Stimulated activated CD4-positive, alpha-beta T cell treated with anti-CD3 and anti-CD28 coated beads, Interleukin-1b, Interleukin-23, amount 100 ng/mL, for 4 hours (primary cell): ENCODE data around the gene TMEM145.

Experiments used
- DNase-seq, 2 donors: peaks; one replicate each; pipeline ENCODE4 v3.0.0-alpha.2; 2020; ENCODE audit warnings: low read depth in 2 of 2

The TMEM145 gene

DNA sequence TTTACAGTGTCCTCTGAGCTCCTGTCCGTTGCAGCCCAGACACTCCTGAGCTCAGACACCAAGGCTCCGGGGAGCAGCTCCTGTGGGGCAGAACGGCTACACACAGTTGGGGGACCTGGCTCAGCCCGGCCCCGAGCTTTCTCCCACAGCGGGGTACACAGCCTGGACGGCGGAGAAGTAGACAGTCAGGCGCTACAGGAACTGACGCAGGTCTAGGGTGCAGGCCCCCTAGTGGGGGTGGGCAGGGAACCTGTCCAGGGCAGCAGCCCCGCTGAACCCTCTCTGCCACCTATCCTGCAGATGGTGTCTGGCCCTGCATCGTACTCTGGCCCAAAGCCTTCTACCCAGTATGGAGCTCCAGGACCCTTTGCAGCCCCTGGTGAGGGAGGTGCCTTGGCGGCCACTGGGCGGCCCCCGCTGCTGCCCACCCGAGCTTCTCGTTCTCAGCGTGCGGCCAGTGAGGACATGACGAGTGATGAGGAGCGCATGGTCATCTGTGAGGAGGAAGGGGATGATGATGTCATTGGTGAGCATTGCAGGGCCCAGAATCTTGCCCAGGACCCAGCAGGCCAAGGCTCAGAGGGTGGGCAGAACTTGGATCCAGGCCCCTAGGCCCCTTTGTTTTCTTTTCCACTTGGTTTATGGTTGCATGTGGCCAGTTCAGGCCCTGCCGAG, 24.1 kb upstream of the TMEM145 start:
- no peak for DNase-seq

DNA sequence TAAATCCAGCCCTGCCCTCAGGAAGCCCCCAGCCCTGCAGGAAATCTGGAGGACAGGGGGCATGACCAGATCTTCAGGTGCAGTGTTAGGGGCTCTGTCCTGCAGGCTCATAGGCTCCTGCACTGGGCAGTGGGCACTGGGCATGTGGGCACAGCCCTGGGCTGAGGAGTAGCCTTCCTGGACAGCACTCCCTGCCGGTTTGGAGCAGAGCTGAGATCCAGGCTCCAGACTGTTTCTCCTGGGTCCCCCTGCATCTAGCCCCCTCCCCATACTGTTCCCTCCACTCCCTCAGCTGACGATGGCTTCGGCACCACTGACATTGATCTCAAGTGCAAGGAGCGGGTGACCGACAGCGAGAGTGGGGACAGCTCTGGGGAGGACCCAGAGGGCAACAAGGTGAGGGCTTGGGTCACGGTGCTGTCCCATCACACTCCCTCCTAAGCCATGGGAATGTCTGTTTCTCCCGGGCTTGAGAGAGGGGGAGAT, 23.5 kb upstream of the TMEM145 start:
- no peak for DNase-seq

DNA sequence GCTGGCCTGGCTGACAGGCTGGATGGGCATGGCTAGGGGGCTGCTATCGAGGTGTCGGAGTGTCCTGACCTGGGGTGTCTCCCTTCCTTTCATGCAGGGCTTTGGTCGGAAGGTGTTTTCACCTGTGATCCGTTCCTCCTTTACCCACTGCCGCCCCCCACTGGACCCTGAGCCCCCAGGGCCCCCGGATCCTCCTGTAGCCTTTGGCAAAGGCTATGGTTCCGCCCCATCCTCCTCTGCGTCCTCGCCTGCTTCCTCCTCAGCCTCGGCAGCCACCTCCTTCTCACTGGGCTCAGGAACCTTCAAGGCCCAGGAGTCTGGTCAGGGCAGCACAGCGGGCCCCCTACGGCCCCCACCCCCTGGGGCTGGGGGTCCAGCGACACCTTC, 23.0 kb upstream of the TMEM145 start:
- DNase-seq = no peak

DNA sequence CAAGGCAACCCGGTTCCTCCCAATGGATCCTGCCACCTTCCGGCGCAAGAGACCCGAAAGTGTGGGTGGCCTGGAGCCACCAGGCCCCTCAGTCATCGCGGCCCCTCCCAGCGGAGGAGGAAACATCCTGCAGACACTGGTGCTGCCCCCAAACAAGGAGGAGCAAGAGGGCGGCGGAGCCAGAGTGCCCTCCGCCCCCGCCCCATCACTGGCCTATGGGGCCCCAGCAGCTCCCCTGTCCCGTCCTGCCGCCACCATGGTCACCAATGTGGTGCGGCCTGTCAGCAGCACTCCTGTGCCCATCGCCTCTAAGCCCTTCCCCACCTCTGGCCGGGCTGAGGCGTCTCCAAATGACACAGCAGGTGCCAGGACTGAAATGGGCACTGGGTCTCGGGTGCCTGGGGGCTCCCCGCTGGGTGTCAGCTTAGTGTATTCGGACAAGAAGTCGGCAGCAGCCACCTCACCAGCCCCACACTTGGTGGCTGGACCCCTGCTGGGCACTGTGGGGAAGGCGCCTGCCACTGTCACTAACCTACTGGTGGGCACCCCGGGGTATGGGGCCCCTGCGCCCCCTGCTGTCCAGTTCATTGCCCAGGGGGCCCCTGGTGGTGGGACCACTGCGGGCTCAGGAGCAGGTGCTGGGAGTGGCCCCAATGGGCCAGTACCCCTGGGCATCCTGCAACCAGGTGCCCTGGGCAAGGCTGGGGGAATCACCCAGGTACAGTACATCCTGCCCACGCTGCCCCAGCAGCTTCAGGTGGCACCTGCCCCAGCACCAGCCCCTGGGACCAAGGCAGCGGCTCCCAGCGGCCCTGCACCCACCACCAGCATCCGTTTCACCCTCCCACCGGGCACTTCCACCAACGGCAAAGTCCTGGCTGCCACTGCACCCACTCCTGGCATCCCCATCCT, 22.3 kb upstream of the TMEM145 start:
- DNase-seq = peak; percentile 45 to 49

DNA sequence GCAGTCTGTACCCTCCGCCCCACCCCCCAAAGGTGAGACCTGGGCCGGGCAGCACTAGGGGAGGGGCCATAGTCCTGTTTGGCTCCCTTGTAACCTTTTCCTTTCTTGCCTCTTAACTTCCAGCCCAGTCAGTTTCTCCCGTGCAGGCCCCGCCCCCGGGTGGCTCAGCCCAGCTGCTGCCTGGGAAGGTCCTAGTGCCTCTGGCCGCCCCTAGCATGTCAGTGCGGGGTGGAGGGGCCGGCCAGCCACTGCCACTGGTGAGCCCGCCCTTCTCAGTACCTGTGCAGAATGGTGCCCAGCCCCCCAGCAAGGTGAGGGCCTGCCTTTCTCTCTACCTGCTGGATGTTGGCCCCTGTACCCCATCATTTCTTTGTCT, 21.7 kb upstream of the TMEM145 start:
- no peak for DNase-seq

DNA sequence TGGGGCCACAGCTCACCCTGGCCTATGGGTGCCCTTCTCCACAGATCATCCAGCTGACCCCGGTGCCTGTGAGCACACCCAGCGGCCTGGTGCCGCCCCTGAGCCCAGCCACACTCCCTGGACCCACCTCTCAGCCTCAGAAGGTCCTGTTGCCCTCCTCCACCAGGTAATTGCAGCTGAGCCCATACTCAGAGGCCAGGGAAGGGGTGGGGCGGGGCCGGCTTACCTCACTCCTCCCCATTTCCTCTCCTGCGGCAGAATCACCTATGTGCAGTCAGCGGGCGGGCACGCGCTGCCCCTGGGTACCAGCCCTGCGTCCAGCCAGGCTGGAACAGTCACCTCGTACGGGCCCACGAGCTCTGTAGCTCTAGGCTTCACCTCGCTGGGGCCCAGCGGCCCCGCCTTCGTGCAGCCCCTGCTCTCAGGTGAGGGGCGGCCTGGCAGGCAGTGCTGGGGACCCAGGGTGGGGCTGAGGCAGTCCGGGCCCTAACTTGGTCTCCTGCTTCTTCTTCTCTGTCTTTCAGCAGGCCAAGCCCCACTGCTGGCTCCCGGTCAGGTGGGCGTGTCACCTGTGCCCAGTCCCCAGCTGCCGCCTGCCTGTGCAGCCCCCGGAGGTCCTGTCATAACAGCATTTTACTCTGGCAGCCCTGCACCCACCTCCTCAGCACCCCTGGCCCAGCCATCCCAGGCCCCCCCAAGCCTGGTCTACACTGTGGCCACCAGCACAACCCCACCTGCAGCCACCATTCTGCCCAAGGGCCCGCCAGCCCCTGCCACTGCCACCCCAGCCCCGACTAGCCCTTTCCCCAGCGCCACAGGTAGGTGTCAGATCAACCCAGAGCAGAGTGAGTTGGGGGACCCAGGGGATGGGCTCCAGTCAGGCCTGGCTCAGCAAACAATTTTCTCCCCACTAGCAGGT, 20.8 kb upstream of the TMEM145 start:
- DNase-seq = no peak

DNA sequence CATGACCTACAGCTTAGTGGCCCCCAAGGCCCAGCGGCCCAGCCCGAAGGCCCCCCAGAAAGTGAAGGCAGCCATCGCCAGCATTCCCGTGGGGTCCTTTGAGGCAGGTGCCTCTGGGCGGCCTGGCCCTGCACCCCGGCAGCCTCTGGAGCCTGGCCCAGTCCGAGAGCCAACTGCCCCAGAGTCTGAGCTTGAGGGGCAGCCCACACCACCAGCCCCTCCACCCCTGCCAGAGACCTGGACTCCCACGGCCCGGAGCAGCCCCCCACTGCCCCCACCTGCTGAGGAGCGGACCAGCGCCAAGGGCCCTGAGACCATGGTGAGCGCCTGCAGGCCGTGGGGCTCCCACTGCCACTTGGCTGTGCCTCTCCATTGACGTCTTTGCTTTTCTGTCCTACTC, 20.1 kb upstream of the TMEM145 start:
- DNase-seq = no peak

DNA sequence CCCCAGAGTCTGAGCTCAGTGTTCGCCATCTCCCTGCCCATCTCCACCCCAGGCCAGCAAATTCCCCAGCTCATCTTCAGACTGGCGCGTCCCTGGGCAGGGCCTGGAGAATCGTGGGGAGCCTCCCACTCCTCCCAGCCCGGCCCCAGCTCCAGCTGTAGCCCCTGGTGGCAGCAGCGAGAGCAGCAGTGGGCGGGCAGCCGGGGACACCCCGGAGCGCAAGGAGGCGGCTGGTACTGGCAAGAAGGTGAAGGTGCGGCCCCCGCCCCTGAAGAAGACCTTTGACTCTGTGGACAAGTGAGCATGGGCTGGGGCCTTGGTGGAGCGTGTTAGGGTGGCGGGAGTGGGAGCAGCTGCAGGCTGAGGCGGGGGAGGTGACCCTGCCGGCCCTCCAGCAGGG, 19.6 kb upstream of the TMEM145 start:
- no peak for DNase-seq

DNA sequence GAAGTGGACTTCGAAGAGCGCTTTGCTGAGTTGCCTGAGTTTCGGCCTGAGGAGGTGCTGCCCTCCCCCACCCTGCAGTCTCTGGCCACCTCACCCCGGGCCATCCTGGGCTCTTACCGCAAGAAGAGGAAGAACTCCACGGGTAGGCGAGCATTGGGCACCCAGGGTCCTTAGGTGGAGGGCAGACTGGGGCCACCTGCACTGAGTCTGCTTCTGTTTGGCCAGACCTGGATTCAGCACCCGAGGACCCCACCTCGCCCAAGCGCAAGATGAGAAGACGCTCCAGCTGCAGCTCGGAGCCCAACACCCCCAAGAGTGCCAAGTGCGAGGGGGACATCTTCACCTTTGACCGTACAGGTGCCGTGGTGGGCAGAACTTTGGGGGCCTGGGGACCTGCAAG, 19.2 kb upstream of the TMEM145 start:
- DNase-seq = no peak

DNA sequence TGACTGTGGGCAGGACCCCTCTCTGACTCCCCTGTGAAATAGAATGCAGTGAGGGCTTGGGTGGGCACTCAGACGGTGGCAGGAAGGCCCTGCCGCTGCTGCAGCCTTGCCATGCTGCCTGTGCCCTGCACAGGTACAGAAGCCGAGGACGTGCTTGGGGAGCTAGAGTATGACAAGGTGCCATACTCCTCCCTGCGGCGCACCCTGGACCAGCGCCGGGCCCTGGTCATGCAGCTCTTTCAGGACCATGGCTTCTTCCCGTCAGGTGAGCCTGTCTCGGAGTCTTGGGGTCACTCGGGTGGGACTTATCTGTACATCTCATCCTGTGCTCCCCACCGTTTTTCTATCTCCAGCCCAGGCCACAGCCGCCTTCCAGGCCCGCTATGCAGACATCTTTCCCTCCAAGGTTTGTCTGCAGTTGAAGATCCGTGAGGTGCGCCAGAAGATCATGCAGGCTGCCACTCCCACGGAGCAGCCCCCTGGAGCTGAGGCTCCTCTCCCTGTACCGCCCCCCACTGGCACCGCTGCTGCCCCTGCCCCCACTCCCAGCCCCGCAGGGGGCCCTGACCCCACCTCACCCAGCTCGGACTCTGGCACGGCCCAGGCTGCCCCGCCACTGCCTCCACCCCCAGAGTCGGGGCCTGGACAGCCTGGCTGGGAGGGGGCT, 18.5 kb upstream of the TMEM145 start:
- DNase-seq = no peak

DNA sequence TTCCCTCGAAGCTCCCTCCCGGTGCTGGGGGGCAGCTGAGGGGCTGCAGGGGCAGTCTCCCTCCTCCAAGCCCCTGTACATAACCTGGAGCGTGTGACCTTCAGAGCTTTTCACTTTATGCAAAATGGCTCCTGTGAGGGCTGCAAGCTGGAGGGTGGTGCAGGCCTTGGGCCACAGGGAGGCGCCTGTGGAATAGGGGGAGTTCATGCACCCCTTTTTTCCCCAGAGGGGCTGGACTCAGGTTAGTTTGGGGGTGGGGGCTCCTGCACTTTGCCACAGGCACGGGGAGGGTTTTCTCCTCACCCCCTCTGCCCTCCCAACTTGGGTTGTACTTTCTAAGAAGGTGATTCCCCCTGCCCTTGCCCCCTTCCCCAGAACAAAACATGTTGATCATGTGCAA, 17.8 kb upstream of the TMEM145 start:
- no peak for DNase-seq

DNA sequence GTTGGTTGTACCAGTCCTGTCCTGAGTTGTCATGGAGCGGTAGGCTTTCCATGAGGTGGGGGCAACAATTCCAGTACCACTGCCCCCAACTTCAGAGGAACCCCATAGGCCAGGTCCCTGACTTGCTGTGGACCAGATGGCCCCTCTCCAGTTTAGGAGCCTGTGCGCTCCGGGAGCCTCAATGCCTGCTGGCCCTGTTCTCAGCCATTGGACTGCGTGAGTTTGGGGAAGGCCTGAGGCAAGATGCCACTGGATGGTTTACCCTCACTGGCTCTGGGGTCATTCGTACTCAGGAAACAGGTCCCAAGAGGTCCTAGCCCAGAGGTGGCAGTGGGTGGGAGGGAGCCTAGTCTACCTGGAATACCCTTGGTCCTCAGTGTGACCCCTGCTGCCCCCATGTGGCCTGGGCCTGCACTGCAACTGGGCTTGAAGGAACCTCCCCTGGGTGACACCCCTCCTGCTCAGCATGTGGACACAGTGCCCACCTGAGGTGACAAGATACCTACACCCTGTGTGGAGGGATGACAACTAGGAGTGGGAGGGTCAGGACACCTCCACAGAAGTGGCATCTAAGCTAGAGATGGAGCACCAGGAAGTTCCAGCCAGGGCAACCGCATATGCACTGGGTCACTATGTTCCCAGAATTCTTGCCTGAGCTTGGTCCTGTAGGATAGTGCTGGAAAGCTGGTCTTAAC, 17.1 kb upstream of the TMEM145 start:
- peak; percentile 89 to 92 for DNase-seq

DNA sequence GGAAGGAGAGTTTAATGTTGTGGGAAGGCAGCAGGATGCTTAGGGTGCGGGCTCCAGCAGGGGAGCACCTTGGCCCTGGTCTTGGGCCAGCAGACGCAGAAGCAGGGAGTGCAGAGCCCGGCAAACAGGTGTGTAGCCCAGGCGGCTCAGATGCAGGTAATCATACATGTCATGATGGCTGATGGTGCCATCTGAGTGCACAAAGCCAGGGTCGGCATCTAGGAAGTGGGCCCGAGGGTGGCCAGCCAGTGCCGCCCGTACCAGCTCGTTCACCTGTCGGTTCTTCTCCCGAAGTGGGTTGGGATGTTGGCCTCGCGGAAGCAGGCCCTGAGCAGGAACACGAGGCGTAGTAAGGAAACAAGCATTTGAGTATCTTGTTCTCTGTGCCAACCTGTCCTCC, 16.1 kb upstream of the TMEM145 start:
- DNase-seq = no peak

DNA sequence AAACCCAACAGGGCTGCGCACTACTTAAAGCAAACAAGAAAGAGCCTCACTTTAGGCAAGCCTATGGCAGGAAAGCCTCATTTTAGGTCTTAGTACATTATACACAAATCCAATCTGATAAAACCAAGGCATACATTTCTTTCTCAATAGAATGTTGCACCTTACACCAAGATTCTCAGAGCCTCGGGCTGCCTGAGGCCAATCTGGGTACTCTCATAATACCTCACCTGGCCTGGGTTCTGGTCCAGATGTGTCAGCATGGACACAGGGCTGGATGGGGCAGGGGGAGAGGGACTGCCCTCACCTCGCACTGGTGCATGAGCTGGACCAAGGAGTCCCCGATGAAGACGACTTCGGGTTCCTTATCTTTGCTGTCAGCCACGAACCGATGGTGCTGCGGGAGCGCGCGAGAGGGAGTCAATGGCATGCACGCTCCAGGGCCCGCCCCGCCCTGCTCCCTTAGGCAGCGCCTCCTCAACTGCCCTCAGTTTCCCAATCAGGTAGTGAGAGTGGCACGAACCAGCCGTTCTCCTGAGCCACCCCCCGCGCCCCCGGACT, 11.4 kb upstream of the TMEM145 start, which contains the start of gene PRR19:
Gene PRR19 (plus strand): TSS at position 487 of the 558 bp plus-strand sequence. CDS start 7,453 bp downstream, outside the sequence.
- no peak for DNase-seq

DNA sequence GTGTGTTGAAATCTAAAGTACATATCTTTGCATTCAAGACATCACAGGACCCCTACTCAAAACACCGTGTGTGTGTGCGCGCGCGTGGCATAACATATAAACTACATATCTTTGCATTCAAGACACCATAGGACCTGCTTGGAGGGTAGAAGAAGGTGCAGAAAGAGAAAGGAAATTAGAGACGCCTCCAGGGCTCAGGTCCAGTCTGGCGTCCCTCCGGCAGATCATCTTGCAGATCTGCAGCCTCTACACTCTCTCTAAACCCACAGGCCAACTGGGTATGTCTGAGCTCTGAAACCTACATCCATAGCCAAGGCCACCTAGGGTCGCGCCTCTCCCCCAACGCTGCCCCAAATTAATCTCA, 10.0 kb upstream of the TMEM145 start:
- DNase-seq = no peak

DNA sequence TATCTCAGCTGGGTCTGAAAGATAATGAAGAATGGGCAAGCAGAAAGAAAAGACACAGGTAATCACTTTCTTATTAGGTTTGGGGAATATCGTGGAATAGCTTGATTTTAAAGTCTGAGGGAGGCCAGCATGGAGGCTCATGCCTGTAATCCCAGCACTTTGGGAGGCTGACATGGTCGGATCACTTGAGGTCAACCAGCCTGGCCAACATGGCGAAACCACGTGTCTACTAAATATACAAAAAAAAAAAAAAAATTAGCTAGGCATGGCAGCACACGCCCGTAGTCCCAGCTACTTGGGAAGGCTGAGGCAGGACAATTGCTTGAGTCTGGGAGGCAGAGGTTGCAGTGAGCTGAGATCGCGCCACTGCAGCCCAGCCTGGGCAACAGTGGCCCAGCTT, 9.2 kb upstream of the TMEM145 start:
- no peak for DNase-seq

DNA sequence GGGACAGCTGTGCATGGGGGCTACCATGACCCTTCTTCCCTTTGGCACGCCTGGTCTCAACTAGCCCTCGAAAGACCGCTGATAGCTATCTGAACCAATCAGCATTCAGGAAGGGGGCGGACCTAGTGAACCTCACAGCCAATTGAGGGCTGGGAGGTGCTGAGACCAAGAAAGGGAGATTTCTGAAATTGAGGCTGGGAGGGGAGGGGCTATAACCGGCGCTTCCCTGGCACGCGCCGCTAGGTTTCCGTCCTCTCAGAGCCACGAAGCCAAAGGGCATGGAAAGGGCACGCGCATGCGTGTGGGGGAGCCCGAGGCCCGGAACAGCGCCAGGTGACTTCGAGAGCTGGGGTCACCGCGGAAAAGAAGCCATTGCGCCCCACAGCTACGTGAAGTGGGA, 6.5 kb upstream of the TMEM145 start:
- no peak for DNase-seq

DNA sequence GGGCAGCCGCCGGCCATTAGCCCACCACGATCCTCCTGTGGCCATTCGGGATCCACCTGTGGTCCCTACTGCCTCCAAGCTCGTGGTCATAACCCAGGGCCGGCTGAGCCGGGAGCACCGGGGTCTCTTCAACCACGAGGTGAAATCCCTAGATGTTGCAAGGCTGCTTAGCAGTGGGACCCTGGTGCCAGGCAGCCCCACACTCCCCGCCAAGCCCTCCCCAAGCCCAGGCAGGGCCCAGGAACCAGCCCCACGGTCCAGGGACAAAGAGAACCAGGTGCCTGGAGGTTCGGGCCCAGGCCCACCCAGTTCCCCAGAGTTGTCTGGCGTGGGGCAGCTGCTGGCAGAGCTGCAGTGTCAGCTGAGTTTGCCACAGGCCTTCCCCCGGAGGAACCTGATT, 3.4 kb upstream of the TMEM145 start:
- no peak for DNase-seq

DNA sequence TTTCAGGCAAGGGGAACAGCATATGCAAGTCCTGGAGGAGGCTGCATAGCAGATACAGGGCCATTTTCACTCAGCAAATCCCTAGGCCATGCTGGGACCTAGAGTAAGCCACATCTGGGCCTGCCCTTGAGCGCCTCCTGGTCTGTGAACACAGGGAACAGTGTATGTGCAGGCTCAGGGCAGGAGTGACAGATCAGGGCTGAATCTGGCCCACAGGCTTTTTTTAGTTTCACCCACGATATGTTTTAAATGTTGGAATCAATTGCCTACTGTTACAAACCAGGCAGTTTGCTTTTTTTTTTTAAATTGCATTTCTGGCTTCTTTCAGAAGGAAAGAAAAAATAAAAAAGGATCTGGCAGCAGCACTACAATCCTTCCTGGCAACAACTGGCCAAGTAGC, 1.5 kb upstream of the TMEM145 start:
- DNase-seq = no peak

DNA sequence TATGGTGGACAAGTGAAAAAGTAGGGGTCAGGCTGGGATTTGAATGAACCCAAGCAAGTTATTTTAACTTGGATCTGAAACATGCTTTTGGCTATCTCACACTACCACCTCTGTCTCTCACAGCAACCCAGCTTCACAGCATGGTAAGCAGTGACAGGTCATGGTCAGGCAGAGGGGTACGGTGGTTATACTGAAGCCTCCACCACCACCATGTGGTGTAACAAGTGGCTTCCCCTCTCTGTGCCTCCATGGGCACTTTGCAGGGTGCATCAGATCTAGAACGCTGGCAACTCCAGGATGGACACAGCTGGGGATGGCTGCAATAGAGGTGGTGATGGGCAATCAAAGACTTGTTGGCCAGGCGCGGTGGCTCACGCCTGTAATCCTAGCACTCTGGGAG, 739 bp upstream of the TMEM145 start:
- DNase-seq = no peak
